GM12874 (cell line): Measurements from ENCODE around the gene IRAK2.

Experiments
- CTCF ChIP-seq: IDR thresholded peaks from 2 replicates; pipeline ENCODE4 v1.5.1; 2011; ENCODE audit warnings: low read depth, mild to moderate bottlenecking, control low read depth, low read length, moderate library complexity; ENCODE audit not compliant: insufficient read depth

The IRAK2 gene

GRCh38 chr3:10287936-10288574 lies 123.3 kb downstream of the IRAK2 start:
- TF ChIP-seq CTCF, result no peak

- TF ChIP-seq CTCF, result no peak
Observed at GRCh38 chr3:10288575-10288960, 123.8 kb downstream of the IRAK2 start.

- TF ChIP-seq CTCF, result no peak
Observed at GRCh38 chr3:10289077-10289476, 124.4 kb downstream of the IRAK2 start.

- TF ChIP-seq CTCF, result no peak
Observed at GRCh38 chr3:10289787-10290355, 125.2 kb downstream of the IRAK2 start.

- no peak for TF ChIP-seq CTCF
Observed at GRCh38 chr3:10290481-10291176, 125.9 kb downstream of the IRAK2 start.

- TF ChIP-seq CTCF, result no peak
Observed at GRCh38 chr3:10291641-10292040, 126.9 kb downstream of the IRAK2 start.

GRCh38 chr3:10292505-10293419 lies 128.0 kb downstream of the IRAK2 start, which contains the start of gene GHRL:
GHRL (minus strand) TSS chr3:10292947; CDS start chr3:10290180, 2,767 bp downstream.
- TF ChIP-seq CTCF, result no peak
